H1 (cell line): ENCODE data around the gene GREB1.

ENCODE experiments used
- EZH2 ChIP-seq: fragments of 200-600 bp; sonication (generic); IDR thresholded peaks from 2 replicates; pipeline ENCODE4 v1.7.1; 2012; ENCODE audit warnings: low read depth, mild to moderate bottlenecking, moderate library complexity, low read length, inconsistent platforms; ENCODE audit not compliant: severe bottlenecking
- JUND ChIP-seq: IDR thresholded peaks from 2 replicates; pipeline ENCODE4 v1.6.1; 2011; ENCODE audit warnings: mild to moderate bottlenecking, improper control_type of control experiment, low read length
- RAD21 ChIP-seq, 2 experiments: IDR thresholded peaks in 1 of 2; conservative IDR thresholded peaks in 1 of 2; 2 replicates each; pipeline ENCODE4 v1.6.1; 2011; ENCODE audit warnings: low read depth in 2 of 2, low read length in 2 of 2, improper control_type of control experiment in 1 of 2, inconsistent platforms in 1 of 2, mild to moderate bottlenecking in 1 of 2, moderate library complexity in 1 of 2
- SP1 ChIP-seq: IDR thresholded peaks from 2 replicates; pipeline ENCODE4 v1.6.1; 2011; ENCODE audit warnings: low read depth, low read length
- TF ChIP-seq, protein P1 (sequence below), 3 experiments: IDR thresholded peaks; 1 replicate in 2 of 3; 2 replicates in 1 of 3; pipeline versions ENCODE4 v1.5.1 to v1.6.1; 2011; ENCODE audit warnings: low read length in 3 of 3, mild to moderate bottlenecking in 3 of 3, inconsistent platforms in 2 of 3, low read depth in 1 of 3, moderate library complexity in 1 of 3; ENCODE audit not compliant: insufficient read depth in 1 of 3; ENCODE audit errors: control extremely low read depth in 1 of 3
- TF ChIP-seq, protein P2 (sequence below): IDR thresholded peaks from 2 replicates; pipeline ENCODE4 v1.6.1; 2012; ENCODE audit warnings: inconsistent platforms

DNA sequence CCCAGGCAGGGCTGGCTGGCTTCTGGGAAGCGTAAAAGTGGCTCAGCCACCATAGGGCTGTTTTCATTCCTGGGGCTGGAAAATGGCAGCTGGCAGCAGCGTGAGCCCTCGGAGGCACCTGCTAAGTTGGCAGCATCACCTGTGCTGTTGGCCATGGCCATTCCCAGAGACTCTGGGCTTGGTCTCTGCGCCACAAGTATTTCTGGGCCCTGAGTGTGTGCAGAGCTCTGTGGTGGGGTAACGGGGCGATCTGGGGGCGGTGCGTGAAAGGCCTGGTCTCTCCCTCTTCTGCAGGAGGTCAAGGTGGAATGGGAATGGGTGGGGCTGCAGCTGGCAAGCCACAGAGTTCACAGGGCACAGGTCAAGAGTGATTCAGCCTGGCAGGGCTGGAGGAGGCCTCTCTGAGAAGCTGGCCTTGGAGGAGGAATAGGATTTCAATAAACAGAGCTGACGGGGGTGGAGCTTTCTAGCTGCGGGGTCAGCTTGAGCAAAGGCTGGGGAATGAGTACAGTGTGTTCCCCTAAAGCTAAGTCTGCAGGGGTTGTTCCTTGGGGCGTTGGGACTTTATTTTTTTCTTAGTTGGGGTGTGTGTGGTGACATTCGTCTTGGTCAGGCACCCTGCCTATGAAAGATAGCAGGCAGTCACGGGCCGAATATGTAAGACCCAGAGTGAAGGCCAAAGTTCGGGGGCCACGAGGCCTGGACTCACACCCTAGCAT lies 146.5 kb downstream of the GREB1 start:
- TF ChIP-seq EZH2 (no peak), JUND (no peak), SP1 (no peak), RAD21 (IDR thresholded peaks at IDR 0.05 in 1 of 2, conservative IDR thresholded peaks at IDR 0.05 in 1 of 2; ENCODE audit: low read depth in 2 of 2, low read length in 2 of 2) (no peak)
- TF ChIP-seq, protein P1, sequence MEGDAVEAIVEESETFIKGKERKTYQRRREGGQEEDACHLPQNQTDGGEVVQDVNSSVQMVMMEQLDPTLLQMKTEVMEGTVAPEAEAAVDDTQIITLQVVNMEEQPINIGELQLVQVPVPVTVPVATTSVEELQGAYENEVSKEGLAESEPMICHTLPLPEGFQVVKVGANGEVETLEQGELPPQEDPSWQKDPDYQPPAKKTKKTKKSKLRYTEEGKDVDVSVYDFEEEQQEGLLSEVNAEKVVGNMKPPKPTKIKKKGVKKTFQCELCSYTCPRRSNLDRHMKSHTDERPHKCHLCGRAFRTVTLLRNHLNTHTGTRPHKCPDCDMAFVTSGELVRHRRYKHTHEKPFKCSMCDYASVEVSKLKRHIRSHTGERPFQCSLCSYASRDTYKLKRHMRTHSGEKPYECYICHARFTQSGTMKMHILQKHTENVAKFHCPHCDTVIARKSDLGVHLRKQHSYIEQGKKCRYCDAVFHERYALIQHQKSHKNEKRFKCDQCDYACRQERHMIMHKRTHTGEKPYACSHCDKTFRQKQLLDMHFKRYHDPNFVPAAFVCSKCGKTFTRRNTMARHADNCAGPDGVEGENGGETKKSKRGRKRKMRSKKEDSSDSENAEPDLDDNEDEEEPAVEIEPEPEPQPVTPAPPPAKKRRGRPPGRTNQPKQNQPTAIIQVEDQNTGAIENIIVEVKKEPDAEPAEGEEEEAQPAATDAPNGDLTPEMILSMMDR (IDR thresholded peaks at IDR 0.05; ENCODE audit: control extremely low read depth in 1 of 3, insufficient read depth in 1 of 3, low read depth in 1 of 3, low read length in 3 of 3): no peak
- TF ChIP-seq, protein P2, sequence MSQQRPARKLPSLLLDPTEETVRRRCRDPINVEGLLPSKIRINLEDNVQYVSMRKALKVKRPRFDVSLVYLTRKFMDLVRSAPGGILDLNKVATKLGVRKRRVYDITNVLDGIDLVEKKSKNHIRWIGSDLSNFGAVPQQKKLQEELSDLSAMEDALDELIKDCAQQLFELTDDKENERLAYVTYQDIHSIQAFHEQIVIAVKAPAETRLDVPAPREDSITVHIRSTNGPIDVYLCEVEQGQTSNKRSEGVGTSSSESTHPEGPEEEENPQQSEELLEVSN: no peak
